Smooth muscle cell (in vitro differentiated cells): ENCODE measurements around the gene FOXN3. TPM values are rescaled to one million over a fixed set of nuclear protein-coding genes. Genes with fewer than 3 reads are reported as not detected.

Experiments used
- DNase-seq: peaks from one replicate; lab custom pipeline; 2025; ENCODE audit not compliant: unreplicated experiment; lab: John Stamatoyannopoulos, UW
- H2AFZ ChIP-seq: fragments of 200-600 bp; sonication (generic); 2 replicates; pipeline ENCODE4 v1.6.0; 2016; ENCODE audit warnings: antibody characterized with exemption, low read depth, mild to moderate bottlenecking
- H3F3A ChIP-seq: fragments of 200-600 bp; sonication (generic); 2 replicates; pipeline ENCODE4 v1.6.0; 2017; ENCODE audit warnings: antibody characterized with exemption, low read depth
- H3K27ac ChIP-seq: fragments of 200-600 bp; sonication (generic); 2 replicates; pipeline ENCODE4 v1.5.1; 2016; ENCODE audit warnings: low read depth, mild to moderate bottlenecking
- H3K27me3 ChIP-seq: fragments of 200-600 bp; sonication (generic); 2 replicates; pipeline ENCODE4 v1.6.1; 2016; ENCODE audit warnings: low read depth, mild to moderate bottlenecking
- H3K36me3 ChIP-seq: fragments of 200-600 bp; sonication (generic); 2 replicates; pipeline ENCODE4 v1.5.1; 2016; ENCODE audit warnings: low read depth
- H3K4me1 ChIP-seq: fragments of 200-600 bp; sonication (generic); 2 replicates; pipeline ENCODE4 v1.5.1; 2016; ENCODE audit warnings: low read depth
- H3K4me2 ChIP-seq: fragments of 200-600 bp; sonication (generic); 2 replicates; pipeline ENCODE4 v1.6.0; 2016; ENCODE audit warnings: mild to moderate bottlenecking
- H3K4me3 ChIP-seq: fragments of 200-600 bp; sonication (generic); 2 replicates; pipeline ENCODE4 v1.5.1; 2016; ENCODE audit warnings: mild to moderate bottlenecking
- H3K79me2 ChIP-seq: fragments of 200-600 bp; sonication (generic); 2 replicates; pipeline ENCODE4 v1.6.0; 2016; ENCODE audit warnings: low read depth, mild to moderate bottlenecking
- H3K9ac ChIP-seq: fragments of 200-600 bp; sonication (generic); 2 replicates; pipeline ENCODE4 v1.6.0; 2016; ENCODE audit warnings: low read depth
- H3K9me3 ChIP-seq: fragments of 200-600 bp; sonication (generic); replicated peaks from 2 replicates; pipeline ENCODE4 v1.5.1; 2016; ENCODE audit warnings: low read depth
- H4K20me1 ChIP-seq: fragments of 200-600 bp; sonication (generic); 2 replicates; pipeline ENCODE4 v1.6.0; 2016; ENCODE audit warnings: low read depth
- WGBS: methylation state at CpG from one replicate; pipeline ENCODE4 v1.1.7; 2016; ENCODE audit warnings: low lambda C conversion rate; 5-methylcytosine and 5-hydroxymethylcytosine counted together
- polyA plus RNA-seq: library from polyadenylated mRNA; unstranded; fragments of >200 nt; fragmentation: Nextera tagmentation; extraction: Ambion mirVana; gene quantifications from 2 replicates; pipeline ENCODE4 v1.2.1, GENCODE V29; 2016
- total RNA-seq: library from RNA; depleted of rRNA; stranded (reverse); fragments of >200 nt; gene quantifications from 2 replicates; pipeline ENCODE4 v1.2.3, GENCODE V29; 2014
- TF ChIP-seq, protein P1 (sequence below): fragments of 200-600 bp; sonication (generic); IDR thresholded peaks from 2 replicates; pipeline ENCODE4 v1.5.1; 2017; ENCODE audit warnings: borderline replicate concordance, mild to moderate bottlenecking, antibody characterized with exemption; ENCODE audit not compliant: insufficient read depth, poor library complexity, severe bottlenecking

Gene FOXN3
- total and polyA plus RNA-seq, 2 experiments from 2014 or later: 24.5 to 31.5 TPM

DNA sequence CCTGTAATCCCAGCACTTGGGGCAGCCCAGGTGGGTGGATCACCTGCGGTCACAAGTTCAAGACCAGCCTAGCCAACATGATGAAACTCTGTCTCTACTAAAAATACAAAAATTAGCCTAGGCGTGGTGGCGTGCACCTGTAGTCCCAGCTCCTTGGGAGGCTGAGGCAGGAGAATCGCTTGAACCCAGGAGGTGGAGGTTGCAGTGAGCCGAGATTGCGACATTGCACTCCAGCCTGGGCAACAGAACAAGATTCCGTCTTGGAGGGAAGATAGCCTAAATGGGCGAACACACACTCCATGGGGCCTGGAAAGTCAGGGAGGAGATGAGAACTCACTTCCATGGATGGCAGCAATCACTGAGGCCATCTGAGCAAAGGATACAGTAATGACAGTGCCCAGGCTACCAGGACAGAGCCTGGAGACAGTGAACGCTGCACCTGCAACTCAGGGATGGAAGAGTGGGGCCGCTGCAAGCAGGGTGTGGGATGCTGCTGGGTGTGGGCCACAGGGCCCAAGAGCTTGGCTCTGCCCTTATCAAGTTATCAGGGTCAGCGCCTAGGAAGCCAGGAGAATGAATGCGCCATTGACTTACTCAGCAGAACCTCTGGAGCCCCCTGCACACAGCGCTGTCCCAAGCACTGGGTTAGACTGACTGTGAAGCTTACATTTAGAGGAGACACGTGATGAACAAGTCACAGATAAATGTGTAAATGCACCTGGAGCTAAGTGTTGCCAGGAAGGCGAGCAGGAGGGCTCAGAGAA lies 28.9 kb downstream of the FOXN3 start:
- H3K27me3 ChIP-seq: no peaks in the 10 kb centered on the region
- TF ChIP-seq, protein P1, sequence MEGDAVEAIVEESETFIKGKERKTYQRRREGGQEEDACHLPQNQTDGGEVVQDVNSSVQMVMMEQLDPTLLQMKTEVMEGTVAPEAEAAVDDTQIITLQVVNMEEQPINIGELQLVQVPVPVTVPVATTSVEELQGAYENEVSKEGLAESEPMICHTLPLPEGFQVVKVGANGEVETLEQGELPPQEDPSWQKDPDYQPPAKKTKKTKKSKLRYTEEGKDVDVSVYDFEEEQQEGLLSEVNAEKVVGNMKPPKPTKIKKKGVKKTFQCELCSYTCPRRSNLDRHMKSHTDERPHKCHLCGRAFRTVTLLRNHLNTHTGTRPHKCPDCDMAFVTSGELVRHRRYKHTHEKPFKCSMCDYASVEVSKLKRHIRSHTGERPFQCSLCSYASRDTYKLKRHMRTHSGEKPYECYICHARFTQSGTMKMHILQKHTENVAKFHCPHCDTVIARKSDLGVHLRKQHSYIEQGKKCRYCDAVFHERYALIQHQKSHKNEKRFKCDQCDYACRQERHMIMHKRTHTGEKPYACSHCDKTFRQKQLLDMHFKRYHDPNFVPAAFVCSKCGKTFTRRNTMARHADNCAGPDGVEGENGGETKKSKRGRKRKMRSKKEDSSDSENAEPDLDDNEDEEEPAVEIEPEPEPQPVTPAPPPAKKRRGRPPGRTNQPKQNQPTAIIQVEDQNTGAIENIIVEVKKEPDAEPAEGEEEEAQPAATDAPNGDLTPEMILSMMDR: no peak
- no peak overlapping the region for H3K27ac ChIP-seq
- no peaks in the 10 kb centered on the region for H3K36me3 ChIP-seq
- H3F3A ChIP-seq: no peaks in the 10 kb centered on the region
- 87% methylated on average over 15 of the region's 15 CpGs for WGBS
- peaks cover 82% of the 10 kb centered on the region for H4K20me1 ChIP-seq
- no peak for DNase-seq
- H3K9me3 ChIP-seq: no peaks in the 10 kb centered on the region
- no peak overlapping the region for H2AFZ ChIP-seq
- H3K4me1 ChIP-seq: no peaks in the 10 kb centered on the region
- H3K9ac ChIP-seq: no peak overlapping the region
- H3K79me2 ChIP-seq: peaks cover 49% of the 10 kb centered on the region
- H3K4me3 ChIP-seq: no peak overlapping the region
- no peak overlapping the region for H3K4me2 ChIP-seq

DNA sequence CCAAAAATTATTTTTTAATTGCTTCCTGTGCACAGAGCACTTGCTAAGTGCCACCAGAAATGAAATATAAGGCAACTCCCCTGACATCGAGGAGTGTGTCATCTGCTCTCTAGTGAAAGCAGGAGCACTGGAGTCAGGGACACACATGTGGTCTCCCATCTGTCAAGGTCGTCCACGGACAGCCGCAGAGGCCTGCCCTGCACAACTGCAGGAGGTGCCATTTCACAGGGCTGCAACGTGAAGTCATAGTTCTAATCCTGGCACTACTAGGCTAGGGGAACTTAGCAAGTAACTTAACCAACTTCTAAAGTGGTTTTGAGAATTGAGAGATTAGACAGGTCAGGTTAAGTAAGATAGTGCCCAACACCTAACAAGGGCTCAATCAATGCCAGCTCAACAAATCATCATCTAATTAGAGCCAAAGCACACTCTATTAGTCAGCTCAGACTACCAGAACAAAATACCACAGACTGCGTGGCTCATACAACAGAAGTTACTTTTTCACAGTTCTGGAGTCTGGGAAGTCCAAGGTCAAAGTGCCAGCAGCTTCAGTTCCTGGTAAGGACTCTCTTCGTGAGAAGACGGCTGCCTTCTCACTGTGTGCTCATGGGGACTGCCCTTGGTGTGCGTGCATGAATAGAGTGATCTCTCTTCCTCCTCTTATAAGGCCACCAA lies 30.7 kb downstream of the FOXN3 start:
- no peak overlapping the region for H3K9ac ChIP-seq
- 89% methylated on average over 9 of the region's 9 CpGs for WGBS
- H3K4me1 ChIP-seq: no peaks in the 10 kb centered on the region
- no peak overlapping the region for H3K4me3 ChIP-seq
- H3K27ac ChIP-seq: no peak overlapping the region
- no peak for DNase-seq
- H2AFZ ChIP-seq: no peak overlapping the region
- peaks cover 58% of the 10 kb centered on the region for H3K79me2 ChIP-seq
- peaks cover 75% of the 10 kb centered on the region for H4K20me1 ChIP-seq
- no peaks in the 10 kb centered on the region for H3F3A ChIP-seq
- H3K27me3 ChIP-seq: no peaks in the 10 kb centered on the region
- TF ChIP-seq, protein P1: no peak
- H3K36me3 ChIP-seq: no peaks in the 10 kb centered on the region
- H3K4me2 ChIP-seq: no peak overlapping the region
- H3K9me3 ChIP-seq: no peaks in the 10 kb centered on the region

DNA sequence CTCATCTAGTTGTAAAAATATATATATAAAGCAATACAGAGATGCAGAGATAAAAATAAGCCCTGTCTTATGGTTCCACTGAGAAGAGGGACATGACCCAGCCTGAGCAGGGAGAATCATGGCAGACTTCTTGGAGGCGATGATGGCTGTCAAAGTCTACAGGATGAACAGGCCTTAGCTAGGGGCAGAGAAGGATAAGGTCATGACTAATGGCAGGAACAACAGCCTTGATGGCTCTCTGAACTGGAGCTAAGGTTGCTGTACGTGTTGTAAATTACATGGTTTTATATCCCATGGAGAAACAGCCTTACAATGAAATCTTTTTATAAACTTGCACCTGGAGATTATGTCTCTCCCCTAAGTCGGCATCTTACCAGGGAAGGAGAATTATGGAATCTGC lies 32.4 kb downstream of the FOXN3 start:
- Histone ChIP-seq H3K9me3 (no peaks in the 10 kb centered on the region), H3K9ac (no peak overlapping the region), H2AFZ (no peak overlapping the region), H4K20me1 (peaks cover 60% of the 10 kb centered on the region), H3K4me3 (no peak overlapping the region), H3K27ac (no peak overlapping the region), H3K79me2 (peaks cover 52% of the 10 kb centered on the region), H3K4me2 (no peak overlapping the region), H3K4me1 (no peaks in the 10 kb centered on the region), H3K36me3 (no peaks in the 10 kb centered on the region), H3K27me3 (no peaks in the 10 kb centered on the region), H3F3A (no peaks in the 10 kb centered on the region)
- 93% methylated on average over 3 of the region's 3 CpGs for WGBS
- TF ChIP-seq, protein P1: no peak
- no peak for DNase-seq

DNA sequence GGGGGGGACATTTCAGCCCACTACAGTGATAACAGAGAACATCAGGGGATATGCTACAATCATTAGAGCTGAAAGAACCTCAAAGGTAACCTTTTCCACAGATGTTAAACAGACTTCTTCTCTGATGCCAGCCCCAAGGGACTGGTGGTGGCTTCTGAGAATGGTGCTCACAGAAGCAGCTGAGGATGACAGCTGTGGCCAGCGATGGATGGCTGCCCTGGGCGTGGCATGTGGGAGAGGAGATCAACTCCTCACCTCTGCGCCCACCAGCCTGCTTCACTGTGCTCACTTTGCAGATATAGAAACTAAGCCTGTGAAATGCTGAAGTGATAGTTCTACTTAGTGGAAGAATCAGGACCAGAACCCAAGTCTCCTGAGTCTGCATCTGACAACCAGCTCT lies 33.0 kb downstream of the FOXN3 start:
- Histone ChIP-seq H3K79me2 (peaks cover 54% of the 10 kb centered on the region), H3K9ac (no peak overlapping the region), H4K20me1 (peaks cover 54% of the 10 kb centered on the region), H3K27ac (no peak overlapping the region), H3K4me3 (no peak overlapping the region), H3K9me3 (no peaks in the 10 kb centered on the region), H3K4me1 (no peaks in the 10 kb centered on the region), H3K36me3 (no peaks in the 10 kb centered on the region), H3K4me2 (no peak overlapping the region), H2AFZ (no peak overlapping the region), H3K27me3 (no peaks in the 10 kb centered on the region), H3F3A (no peaks in the 10 kb centered on the region)
- 100% methylated on average over 3 of the region's 3 CpGs for WGBS
- DNase-seq: no peak
- TF ChIP-seq, protein P1: no peak
